GM19099 (cell line): Measurements from ENCODE around the gene TRIM49C.
"Not testable (repeated sequence)": the region's sequence is repeated elsewhere in the genome, so short reads cannot be mapped to it uniquely, and the experiment has no call there.

Source experiments
- POLR2A ChIP-seq: IDR thresholded peaks from 3 replicates; pipeline ENCODE4 v1.6.1; 2011; ENCODE audit warnings: low read depth; ENCODE audit not compliant: insufficient read length; ENCODE audit errors: extremely low read depth

Gene TRIM49C

GRCh38 chr11:90030806-90031205 is at the start of gene TRIM49C:
TSS of gene TRIM49C (plus strand) at chr11:90031106. CDS start at chr11:90035212, 4,106 bp downstream.
- not testable (repeated sequence) for TF ChIP-seq POLR2A

DNA sequence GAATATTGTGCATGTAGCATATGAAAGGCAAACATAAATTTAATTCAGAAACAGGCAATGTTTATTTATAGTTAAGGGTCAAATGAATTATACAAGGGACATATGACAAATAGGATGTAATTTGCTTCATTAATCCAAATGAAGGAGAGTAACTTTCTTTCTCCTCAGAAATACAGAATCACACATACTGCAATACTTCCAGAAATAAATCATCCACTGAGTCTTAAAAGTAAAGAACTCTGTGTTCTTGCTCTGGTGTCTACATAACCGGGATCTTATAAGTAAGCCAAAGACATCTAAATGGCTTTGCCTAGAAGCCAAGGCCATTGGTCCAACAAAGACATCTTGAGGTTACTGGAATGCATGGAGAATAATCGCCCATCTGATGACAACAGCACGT is 54.7 kb downstream of the TRIM49C start, which contains the start of gene UBTFL1:
TSS of gene UBTFL1 (plus strand) at position 301 of the 400 bp plus-strand sequence. CDS start at position 301, 0 bp downstream.
- TF ChIP-seq POLR2A, result not testable (repeated sequence)
